Effector memory CD8-positive, alpha-beta T cell (primary cell): ENCODE data around the gene WDR45B.
A peak's percentile ranks its signal among the peaks of the same experiment; 100 is the strongest.

Experiments
- ATAC-seq: fragments of 150-1000 bp; cut with Tn5 transposase; replicated peaks from 2 replicates; pipeline ENCODE4 v1.10.0; 2021; ENCODE audit warnings: mild to moderate bottlenecking, moderate library complexity
- DNase-seq, 3 experiments: peaks; one replicate each; pipeline ENCODE4 v3.0.0; 2021
- H3K27ac Mint-ChIP-seq, 2 donors: one replicate each; pipeline ENCODE4 v1.8.0; 2022; ENCODE audit warnings: mild to moderate bottlenecking in 2 of 2, mixed read lengths in 2 of 2, moderate library complexity in 2 of 2
- H3K27me3 Mint-ChIP-seq, 2 donors: one replicate each; pipeline ENCODE4 v1.8.0; 2022; ENCODE audit warnings: mixed read lengths in 2 of 2
- H3K36me3 Mint-ChIP-seq: one replicate; pipeline ENCODE4 v1.8.0; 2022; ENCODE audit warnings: mild to moderate bottlenecking, moderate library complexity, mixed read lengths; ENCODE audit not compliant: insufficient read depth
- H3K4me1 Mint-ChIP-seq, 2 donors: one replicate each; pipeline ENCODE4 v1.8.0; 2022; ENCODE audit warnings: low read depth in 2 of 2, mixed read lengths in 2 of 2
- H3K4me3 Mint-ChIP-seq, 2 donors: one replicate each; pipeline ENCODE4 v1.8.0; 2022; ENCODE audit warnings: mild to moderate bottlenecking in 2 of 2, mixed read lengths in 2 of 2, moderate library complexity in 2 of 2
- H3K9me3 Mint-ChIP-seq, 2 donors: one replicate each; pipeline ENCODE4 v1.8.0; 2022; ENCODE audit warnings: mixed read lengths in 2 of 2
- total RNA-seq, 9 experiments: gene quantifications; one replicate each; lab custom pipeline; 2026; lab: John Stamatoyannopoulos, UW

The WDR45B gene
- total RNA-seq, result 61.8 to 98.9 (median 83.1) reads per million in 9 experiments

GRCh38 chr17:82648165-82648668 is at the start of gene WDR45B:
Gene WDR45B (minus strand): TSS chr17:82648444. CDS start chr17:82648340, 104 bp downstream.
- Mint-ChIP-seq H3K27ac (peak within 1 kb of the TSS; percentile 82 to 86), H3K9me3 (no peaks in the 10 kb centered on the region), H3K4me1 (peaks cover 25 to 28% of the 10 kb centered on the region in 2 donors), H3K4me3 (peak within 1 kb of the TSS; percentile 87), H3K36me3 (peaks cover 15% of the 10 kb centered on the region), H3K27me3 (no peaks in the 10 kb centered on the region)
- ATAC-seq (peak; percentile 88), DNase-seq (peak; percentile 75 to 80 (median 77))

DNA sequence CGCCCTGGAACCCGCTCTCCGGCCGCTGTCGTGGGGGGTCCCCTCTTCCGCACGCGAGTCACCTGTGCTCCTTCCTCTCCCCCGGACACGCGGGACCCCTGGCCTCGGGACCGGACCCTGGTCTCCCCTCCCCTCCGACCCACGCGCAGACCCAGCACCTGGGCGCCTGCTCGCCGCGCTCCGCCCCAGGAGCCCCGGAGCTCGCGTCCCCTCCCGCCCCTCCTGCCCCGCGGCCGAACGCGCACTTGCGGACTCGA is 49.5 kb upstream of the WDR45B start:
- ATAC-seq, result no peak
- DNase-seq, result no peak
- H3K36me3 Mint-ChIP-seq, result peaks cover 10% of the 10 kb centered on the region
- no peaks in the 10 kb centered on the region for H3K27me3 Mint-ChIP-seq
- H3K4me1 Mint-ChIP-seq, result peaks cover 8 to 10% of the 10 kb centered on the region in 2 donors
- no peak overlapping the region for H3K27ac Mint-ChIP-seq
- H3K4me3 Mint-ChIP-seq, result peak overlapping the region; percentile 82 to 83
- peaks cover 0 to 2% of the 10 kb centered on the region in 2 donors for H3K9me3 Mint-ChIP-seq

DNA sequence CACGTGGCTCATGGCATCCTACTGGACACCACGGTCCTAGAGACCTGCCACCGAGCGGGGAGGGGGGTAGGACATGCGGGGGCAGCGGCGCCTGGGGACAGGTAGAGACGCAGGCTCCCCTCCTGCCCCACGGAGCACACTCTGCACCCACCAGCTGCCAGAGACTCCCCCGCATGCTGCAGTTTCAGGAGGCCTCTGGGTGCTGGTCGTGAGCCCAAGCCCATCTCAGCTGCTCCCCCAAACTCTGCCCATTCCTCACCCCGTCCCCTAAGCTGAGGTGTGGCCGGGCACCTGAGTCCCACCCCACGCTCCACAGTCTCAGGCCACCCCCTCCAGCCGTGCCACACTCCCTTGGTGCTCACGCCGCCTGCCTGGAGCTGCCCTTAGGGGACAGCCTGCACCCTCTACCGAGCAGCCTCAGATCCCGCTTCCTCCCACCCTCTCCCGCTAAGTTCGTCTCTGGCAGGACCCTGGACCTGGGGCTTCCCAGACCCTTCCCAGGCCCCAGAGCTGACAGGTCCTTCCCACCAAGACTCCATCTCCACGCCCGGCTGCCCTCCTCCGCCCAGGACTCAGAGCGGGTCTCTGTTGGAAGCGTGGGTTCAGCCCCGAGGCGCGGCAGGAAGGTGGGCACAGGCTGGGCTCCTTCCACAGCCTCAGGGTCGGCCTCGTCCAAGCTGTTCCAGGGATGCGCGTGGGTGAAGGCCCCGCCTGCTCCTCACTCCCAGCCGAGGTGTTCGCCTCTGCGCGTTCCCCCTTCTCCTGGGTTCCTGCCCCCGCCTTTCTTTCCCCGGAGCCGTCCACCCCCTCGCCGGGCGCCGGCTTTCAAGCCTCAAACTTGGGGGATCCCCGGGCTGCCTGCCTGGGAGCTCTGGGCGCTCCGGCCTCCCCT is 48.9 kb upstream of the WDR45B start:
- Mint-ChIP-seq H3K27me3 (no peaks in the 10 kb centered on the region), H3K4me1 (peaks cover 8 to 10% of the 10 kb centered on the region in 2 donors), H3K27ac (no peak overlapping the region), H3K4me3 (peak overlapping the region; percentile 82 to 83), H3K9me3 (peaks cover 0 to 2% of the 10 kb centered on the region in 2 donors), H3K36me3 (peaks cover 10% of the 10 kb centered on the region)
- peak in 1 of 3 experiments; percentile 12 for DNase-seq
- ATAC-seq, result no peak

DNA sequence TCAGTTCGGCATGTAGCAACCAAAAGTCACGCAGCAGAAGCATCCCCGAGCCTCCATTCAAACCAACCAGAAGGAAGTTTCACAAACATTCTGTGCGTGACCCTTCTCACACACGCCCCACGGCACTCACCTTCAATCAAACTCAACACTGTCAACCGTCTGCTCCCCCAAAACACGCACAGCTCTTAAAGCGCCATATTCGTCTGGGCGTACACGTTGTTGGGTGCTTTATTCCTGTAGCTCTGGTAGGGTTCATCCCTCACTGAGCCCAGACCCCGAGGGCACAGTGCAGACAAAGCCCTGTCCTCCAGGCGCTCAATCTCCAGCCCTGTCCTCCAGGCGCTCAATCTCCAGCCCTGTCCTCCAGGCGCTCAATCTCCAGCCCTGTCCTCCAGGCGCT is 48.0 kb upstream of the WDR45B start:
- H3K36me3 Mint-ChIP-seq, result peaks cover 10% of the 10 kb centered on the region
- no peaks in the 10 kb centered on the region for H3K27me3 Mint-ChIP-seq
- H3K4me3 Mint-ChIP-seq, result no peak overlapping the region
- no peak overlapping the region for H3K27ac Mint-ChIP-seq
- H3K4me1 Mint-ChIP-seq, result peaks cover 8 to 10% of the 10 kb centered on the region in 2 donors
- DNase-seq (no peak), ATAC-seq (no peak)
- H3K9me3 Mint-ChIP-seq, result peaks cover 0 to 2% of the 10 kb centered on the region in 2 donors

DNA sequence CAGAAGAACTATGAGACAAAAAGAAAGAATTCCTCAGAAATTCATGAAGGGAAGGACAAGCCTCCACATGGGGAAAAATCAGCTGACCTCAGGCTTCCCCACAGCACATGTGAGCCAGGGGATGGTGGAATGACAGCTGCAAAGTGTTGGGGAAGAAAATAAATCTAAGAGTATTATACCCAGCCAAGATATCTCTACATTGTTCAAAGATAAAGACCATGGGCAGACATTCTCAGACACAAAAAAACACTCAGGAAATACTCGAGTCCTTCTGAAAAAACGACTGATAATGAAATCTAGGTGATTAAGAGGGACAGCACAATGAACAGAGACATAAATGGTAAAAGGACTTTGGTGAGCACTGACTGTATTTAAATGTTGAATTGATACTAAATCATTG is 46.4 kb upstream of the WDR45B start:
- Mint-ChIP-seq H3K9me3 (peaks cover 0 to 2% of the 10 kb centered on the region in 2 donors), H3K36me3 (peaks cover 10% of the 10 kb centered on the region), H3K27ac (no peak overlapping the region), H3K27me3 (no peaks in the 10 kb centered on the region), H3K4me1 (peaks cover 8 to 13% of the 10 kb centered on the region in 2 donors), H3K4me3 (no peak overlapping the region)
- ATAC-seq (no peak), DNase-seq (no peak)

- peaks cover 3 to 7% of the 10 kb centered on the region in 2 donors for H3K4me1 Mint-ChIP-seq
Observed at GRCh38 chr17:82693168-82693867, 45.1 kb upstream of the WDR45B start.

DNA sequence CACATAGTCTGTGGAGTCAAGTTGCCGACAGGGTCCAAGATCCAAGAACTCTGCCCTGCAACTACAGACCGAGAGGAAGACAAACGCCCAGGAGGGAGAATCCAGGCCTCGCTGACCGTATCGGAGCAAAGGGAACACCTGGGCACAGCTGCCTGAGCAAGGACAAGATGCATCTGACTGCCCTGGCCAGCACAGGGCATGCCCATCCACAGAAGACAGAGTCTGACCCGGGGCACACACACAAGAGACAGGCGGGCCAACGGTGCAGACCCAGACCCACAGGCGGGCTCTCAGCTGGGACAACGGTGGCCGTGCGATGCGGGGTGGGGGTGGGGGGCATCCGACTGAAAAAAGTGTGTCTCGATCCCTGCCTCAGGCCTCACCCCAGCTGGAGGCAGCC is 44.0 kb upstream of the WDR45B start:
- peaks cover 0 to 2% of the 10 kb centered on the region in 2 donors for H3K9me3 Mint-ChIP-seq
- no peak overlapping the region for H3K27ac Mint-ChIP-seq
- DNase-seq (no peak), ATAC-seq (no peak)
- peaks cover 8% of the 10 kb centered on the region for H3K36me3 Mint-ChIP-seq
- H3K4me1 Mint-ChIP-seq, result peaks cover 3 to 5% of the 10 kb centered on the region in 2 donors
- H3K27me3 Mint-ChIP-seq, result no peaks in the 10 kb centered on the region
- no peak overlapping the region for H3K4me3 Mint-ChIP-seq

More at GRCh38 chr17:82693168-82693867, 45.1 kb upstream of the WDR45B start:
- H3K9me3 Mint-ChIP-seq, result peaks cover 0 to 2% of the 10 kb centered on the region in 2 donors
- ATAC-seq (no peak), DNase-seq (no peak)
- no peaks in the 10 kb centered on the region for H3K27me3 Mint-ChIP-seq
- no peak overlapping the region for H3K27ac Mint-ChIP-seq
- H3K4me3 Mint-ChIP-seq, result no peak overlapping the region
- peaks cover 10% of the 10 kb centered on the region for H3K36me3 Mint-ChIP-seq

DNA sequence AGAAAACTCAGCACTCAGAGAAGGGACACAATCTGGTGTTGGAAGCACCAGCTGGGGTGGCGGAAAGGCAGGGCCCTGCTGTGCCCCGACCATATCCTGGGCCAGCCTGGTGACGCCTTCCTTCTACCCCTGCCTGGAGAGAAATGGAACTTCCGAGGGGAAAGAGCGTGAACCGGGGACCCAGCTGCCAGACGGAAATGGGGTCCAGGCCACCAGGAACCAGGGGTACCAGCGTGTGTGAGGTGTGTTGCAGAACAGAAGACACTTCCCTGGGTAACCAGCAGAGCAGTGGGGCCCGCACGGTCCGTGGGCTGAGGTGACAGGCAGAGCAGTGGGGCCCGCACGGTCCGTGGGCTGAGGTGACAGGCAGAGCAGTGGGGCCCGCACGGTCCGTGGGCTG is 43.5 kb upstream of the WDR45B start:
- peak overlapping the region in 1 of 2 donors; percentile 32 for H3K27ac Mint-ChIP-seq

GRCh38 chr17:82690786-82691489 is 42.7 kb upstream of the WDR45B start:
- Mint-ChIP-seq H3K4me3 (no peak overlapping the region), H3K9me3 (peaks cover 0 to 2% of the 10 kb centered on the region in 2 donors), H3K36me3 (peaks cover 5% of the 10 kb centered on the region), H3K4me1 (peaks cover 0 to 4% of the 10 kb centered on the region in 2 donors), H3K27me3 (no peaks in the 10 kb centered on the region), H3K27ac (peak overlapping the region in 1 of 2 donors; percentile 32)
- ATAC-seq (no peak), DNase-seq (no peak)

More for the DNA sequence above, 43.5 kb upstream of the WDR45B start:
- no peak for ATAC-seq
- Mint-ChIP-seq H3K9me3 (peaks cover 0 to 2% of the 10 kb centered on the region in 2 donors), H3K36me3 (peaks cover 5% of the 10 kb centered on the region), H3K27me3 (no peaks in the 10 kb centered on the region), H3K4me3 (no peak overlapping the region), H3K4me1 (peaks cover under 1 to 4% of the 10 kb centered on the region in 2 donors)
- DNase-seq, result no peak

DNA sequence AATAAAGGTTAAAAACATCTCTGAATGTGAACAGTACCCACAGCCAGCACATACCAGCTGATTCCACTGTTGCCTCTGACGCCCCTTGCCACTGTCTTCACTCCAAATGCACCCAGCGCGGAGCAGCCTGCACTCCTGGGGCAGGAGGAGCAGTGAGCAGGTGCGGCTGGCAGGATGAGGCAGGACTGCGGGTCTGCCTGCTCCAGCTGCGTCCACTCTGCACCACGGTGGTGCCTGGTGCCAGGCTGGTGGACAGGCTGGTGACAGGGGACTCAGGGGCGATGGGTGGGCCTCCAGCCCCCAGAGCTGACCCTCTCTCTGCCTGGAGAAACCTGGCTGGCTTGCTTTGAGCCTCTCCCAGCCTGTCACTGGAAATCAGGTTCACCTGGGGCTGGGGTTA is 40.8 kb upstream of the WDR45B start:
- H3K4me1 Mint-ChIP-seq, result peaks cover 0 to 4% of the 10 kb centered on the region in 2 donors
- ATAC-seq, result no peak
- H3K36me3 Mint-ChIP-seq, result peaks cover 5% of the 10 kb centered on the region
- H3K4me3 Mint-ChIP-seq, result no peak overlapping the region
- H3K27ac Mint-ChIP-seq, result no peak overlapping the region
- no peaks in the 10 kb centered on the region for H3K27me3 Mint-ChIP-seq
- no peak for DNase-seq
- H3K9me3 Mint-ChIP-seq, result no peaks in the 10 kb centered on the region

DNA sequence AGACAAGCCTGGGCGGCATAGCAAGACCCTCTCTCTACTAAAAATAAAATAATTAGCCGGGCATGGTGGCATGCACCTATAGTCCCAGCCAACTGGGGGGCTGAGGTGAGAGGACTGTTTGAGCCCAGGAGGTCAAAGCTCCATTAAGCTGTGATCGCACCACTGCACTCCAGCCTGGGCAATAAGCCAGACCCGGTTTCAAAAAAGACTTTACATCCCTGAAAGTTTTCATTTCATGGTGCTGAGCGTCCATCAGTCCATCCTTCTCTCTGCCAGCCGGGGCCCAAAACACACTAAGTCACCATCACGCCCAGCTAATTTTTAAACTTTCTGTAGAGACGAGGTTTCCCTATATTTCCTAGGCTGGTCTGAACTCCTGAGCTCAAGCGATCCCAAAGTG is 39.6 kb upstream of the WDR45B start:
- DNase-seq, result no peak
- no peaks in the 10 kb centered on the region for H3K9me3 Mint-ChIP-seq

GRCh38 chr17:82687375-82687861 is 39.2 kb upstream of the WDR45B start:
- Mint-ChIP-seq H3K36me3 (no peaks in the 10 kb centered on the region), H3K27ac (no peak overlapping the region), H3K4me3 (no peak overlapping the region), H3K27me3 (no peaks in the 10 kb centered on the region), H3K9me3 (no peaks in the 10 kb centered on the region), H3K4me1 (peaks cover 0 to 4% of the 10 kb centered on the region in 2 donors)
- no peak for DNase-seq
- no peak for ATAC-seq

More for the DNA sequence above, 39.6 kb upstream of the WDR45B start:
- Mint-ChIP-seq H3K4me1 (peaks cover 0 to 4% of the 10 kb centered on the region in 2 donors), H3K4me3 (no peak overlapping the region), H3K27me3 (no peaks in the 10 kb centered on the region), H3K36me3 (peaks cover under 1% of the 10 kb centered on the region), H3K27ac (no peak overlapping the region)
- no peak for ATAC-seq
